Right cardiac atrium (tissue), 5 donors: ENCODE data around the gene IGSF9B. TPM values are rescaled to one million over a fixed set of nuclear protein-coding genes. Genes with fewer than 3 reads are reported as not detected.

ENCODE experiments used
- ATAC-seq, 2 donors: fragments of 200-7000 bp; cut with Tn5 transposase; one replicate each; pipeline versions ENCODE4 v1.8.0 to v1.9.1; 2020; ENCODE audit warnings: moderate library complexity in 2 of 2, mild to moderate bottlenecking in 1 of 2
- DNase-seq, 3 donors: peaks; one replicate each; pipeline ENCODE4 v3.0.0-alpha.2; 2020
- H3K27ac ChIP-seq: one replicate; pipeline ENCODE4 v1.5.1; 2013; ENCODE audit warnings: mild to moderate bottlenecking, low read length, control low read depth, moderate library complexity
- H3K27me3 ChIP-seq: one replicate; pipeline ENCODE4 v1.6.1; 2013; ENCODE audit not compliant: control insufficient read depth, insufficient read depth
- H3K4me1 ChIP-seq: one replicate; pipeline ENCODE4 v1.6.1; 2013; ENCODE audit warnings: low read length; ENCODE audit not compliant: control insufficient read depth, insufficient read depth
- H3K4me3 ChIP-seq: one replicate; pipeline ENCODE4 v1.5.1; 2013; ENCODE audit warnings: low read length, control low read depth
- H3K9me3 ChIP-seq: one replicate; pipeline ENCODE4 v1.6.1; 2013; ENCODE audit warnings: low read length; ENCODE audit not compliant: control insufficient read depth
- WGBS: extraction: QIAGEN DNeasy Blood & Tissue Kit; methylation state at CpG from one replicate; pipeline ENCODE4 v1.1.7; 2013; 5-methylcytosine and 5-hydroxymethylcytosine counted together
- intact Hi-C, 4 donors: fragments of 100-400 bp; cut with DNase I; formaldehyde crosslinking; loops; one replicate each; pipeline versions ENCODE4 v1.11.0 to v1.14.0; 2022 to 2023
- polyA plus RNA-seq: library from polyadenylated mRNA; stranded (reverse); fragments of 200-250 nt; gene quantifications from one replicate; pipeline ENCODE4 v1.2.3, GENCODE V29; 2013
- total RNA-seq, 4 donors: library from RNA; stranded (reverse); fragmentation: NEBNext Ultra II Directional; extraction: Animal tissue kit (Norgen Biotek cat#: 25700); gene quantifications; one replicate each; pipeline ENCODE4 v1.2.1, GENCODE V29; 2021
- donor health status: healthy with polysubstance abuse.
- donor health status: DM: no; HTN: yes; CAD: no.
- donor health status: DM: no; HTN: no; CAD: no.
- donor health status: DM: no; HTN: yes; CAD: no; lungs with severe emphysema.
- donor health status: DM: yes; HTN: yes; CAD: no.

The IGSF9B gene
- total and polyA plus RNA-seq, 5 donors: 27.8 to 58.9 (median 53.1) TPM

- 92% methylated on average over 10 of the region's 10 CpGs for WGBS
- intact Hi-C loops: no loop called here
- DNase-seq (no peak), ATAC-seq (no peak)
- Histone ChIP-seq H3K4me3 (no peak overlapping the region), H3K27me3 (no peaks in the 10 kb centered on the region), H3K9me3 (no peaks in the 10 kb centered on the region), H3K4me1 (no peaks in the 10 kb centered on the region), H3K27ac (no peak overlapping the region)
Measured at GRCh38 chr11:133896642-133897330, 60.0 kb downstream of the IGSF9B start.

GRCh38 chr11:133896028-133896427 is 60.7 kb downstream of the IGSF9B start:
- Histone ChIP-seq H3K9me3 (no peaks in the 10 kb centered on the region), H3K4me3 (no peak overlapping the region), H3K27me3 (no peaks in the 10 kb centered on the region), H3K4me1 (no peaks in the 10 kb centered on the region), H3K27ac (no peak overlapping the region)
- 80% methylated on average over 7 of the region's 7 CpGs for WGBS
- ATAC-seq (no peak), DNase-seq (no peak)
- intact Hi-C loops: no loop called here

GRCh38 chr11:133895551-133895950 is 61.2 kb downstream of the IGSF9B start:
- H3K4me1 ChIP-seq: no peaks in the 10 kb centered on the region
- no peak overlapping the region for H3K4me3 ChIP-seq
- no peaks in the 10 kb centered on the region for H3K9me3 ChIP-seq
- no peak overlapping the region for H3K27ac ChIP-seq
- intact Hi-C loops: no loop called here
- H3K27me3 ChIP-seq: no peaks in the 10 kb centered on the region
- ATAC-seq (no peak), DNase-seq (no peak)
- 51% methylated on average over 8 of the region's 8 CpGs for WGBS

GRCh38 chr11:133895061-133895479 is 61.7 kb downstream of the IGSF9B start:
- intact Hi-C loops: no loop called here
- H3K27me3 ChIP-seq: no peaks in the 10 kb centered on the region
- H3K4me3 ChIP-seq: no peak overlapping the region
- H3K27ac ChIP-seq: no peak overlapping the region
- 37% methylated on average over 10 of the region's 10 CpGs for WGBS
- H3K9me3 ChIP-seq: no peaks in the 10 kb centered on the region
- no peak for ATAC-seq
- DNase-seq: no peak
- H3K4me1 ChIP-seq: no peaks in the 10 kb centered on the region

- DNase-seq (no peak), ATAC-seq (peak in 1 of 2 donors; percentile 6)
- no peak overlapping the region for H3K27ac ChIP-seq
- H3K27me3 ChIP-seq: no peaks in the 10 kb centered on the region
- intact Hi-C loops: no loop called here
- no peak overlapping the region for H3K4me3 ChIP-seq
- no peaks in the 10 kb centered on the region for H3K9me3 ChIP-seq
- no peaks in the 10 kb centered on the region for H3K4me1 ChIP-seq
- 66% methylated on average over 14 of the region's 14 CpGs for WGBS
Measured at GRCh38 chr11:133893381-133893780, 63.4 kb downstream of the IGSF9B start.

GRCh38 chr11:133892584-133893380 is 64.0 kb downstream of the IGSF9B start:
- intact Hi-C loops: no loop called here

GRCh38 chr11:133892126-133892525 is 64.6 kb downstream of the IGSF9B start:
- DNase-seq (no peak), ATAC-seq (no peak)
- H3K4me1 ChIP-seq: no peaks in the 10 kb centered on the region
- H3K4me3 ChIP-seq: no peak overlapping the region
- WGBS: 67% methylated on average over 8 of the region's 8 CpGs
- intact Hi-C loops: no loop called here
- no peak overlapping the region for H3K27ac ChIP-seq
- H3K27me3 ChIP-seq: no peaks in the 10 kb centered on the region
- no peaks in the 10 kb centered on the region for H3K9me3 ChIP-seq

More at GRCh38 chr11:133892584-133893380, 64.0 kb downstream of the IGSF9B start:
- DNase-seq (no peak), ATAC-seq (no peak)
- H3K4me1 ChIP-seq: no peaks in the 10 kb centered on the region
- H3K27ac ChIP-seq: no peak overlapping the region
- H3K4me3 ChIP-seq: no peak overlapping the region
- 84% methylated on average over 19 of the region's 19 CpGs for WGBS
- no peaks in the 10 kb centered on the region for H3K27me3 ChIP-seq
- H3K9me3 ChIP-seq: no peaks in the 10 kb centered on the region

- Histone ChIP-seq H3K4me3 (no peak overlapping the region), H3K9me3 (no peaks in the 10 kb centered on the region), H3K4me1 (no peaks in the 10 kb centered on the region), H3K27ac (no peak overlapping the region), H3K27me3 (no peaks in the 10 kb centered on the region)
- no peak for ATAC-seq
- intact Hi-C loops: no loop called here
- no peak for DNase-seq
- WGBS: 83% methylated on average over 3 of the region's 3 CpGs
Measured at GRCh38 chr11:133889893-133890292, 66.9 kb downstream of the IGSF9B start.

GRCh38 chr11:133889188-133889587 is 67.6 kb downstream of the IGSF9B start:
- no peaks in the 10 kb centered on the region for H3K27me3 ChIP-seq
- DNase-seq: no peak
- H3K4me1 ChIP-seq: no peaks in the 10 kb centered on the region
- 80% methylated on average over 5 of the region's 5 CpGs for WGBS
- no peak overlapping the region for H3K27ac ChIP-seq
- H3K9me3 ChIP-seq: no peaks in the 10 kb centered on the region
- intact Hi-C loops: no loop called here
- ATAC-seq: no peak
- no peak overlapping the region for H3K4me3 ChIP-seq

GRCh38 chr11:133887692-133888332 is 69.0 kb downstream of the IGSF9B start:
- DNase-seq (no peak), ATAC-seq (no peak)
- no peak overlapping the region for H3K27ac ChIP-seq
- H3K4me3 ChIP-seq: no peak overlapping the region
- no peaks in the 10 kb centered on the region for H3K4me1 ChIP-seq
- 71% methylated on average over 5 of the region's 5 CpGs for WGBS
- H3K9me3 ChIP-seq: no peaks in the 10 kb centered on the region
- no peaks in the 10 kb centered on the region for H3K27me3 ChIP-seq
- intact Hi-C loops: no loop called here

- WGBS: 83% methylated on average over 3 of the region's 3 CpGs
- H3K27me3 ChIP-seq: no peaks in the 10 kb centered on the region
- no peaks in the 10 kb centered on the region for H3K4me1 ChIP-seq
- H3K27ac ChIP-seq: no peak overlapping the region
- ATAC-seq (no peak), DNase-seq (no peak)
- intact Hi-C loops: no loop called here
- H3K4me3 ChIP-seq: no peak overlapping the region
- no peaks in the 10 kb centered on the region for H3K9me3 ChIP-seq
Measured at GRCh38 chr11:133886029-133886428, 70.7 kb downstream of the IGSF9B start.
